SK-N-SH (cell line): ENCODE results near the gene LCN9. TPM values are rescaled to one million over a fixed set of nuclear protein-coding genes. Genes with fewer than 3 reads are reported as not detected.

Experiments used
- CTCF ChIA-PET: fragments of 300-600, 350-600 bp; formaldehyde crosslinking; extraction: SDS; loops from one replicate; lab custom pipeline; 2021; lab: Yijun Ruan, JAX
- POLR2A ChIA-PET: fragments of 350-600 bp; sonication (Branson Sonifier 250); formaldehyde crosslinking; extraction: SDS; loops from one replicate; lab custom pipeline; 2020; ENCODE audit warnings: antibody characterized with exemption, inconsistent platforms; lab: Yijun Ruan, JAX
- DNase-seq: peaks from one replicate; pipeline ENCODE4 v3.0.0; 2012
- H2AFZ ChIP-seq: fragments of 200-600 bp; sonication (generic); 2 replicates; pipeline ENCODE4 v1.8.1; 2016; ENCODE audit warnings: antibody characterized with exemption, mild to moderate bottlenecking, low read depth
- H3F3A ChIP-seq: fragments of 200-600 bp; sonication (generic); replicated peaks from 2 replicates; pipeline ENCODE3; 2016; ENCODE audit warnings: antibody characterized with exemption, mild to moderate bottlenecking; ENCODE audit not compliant: insufficient read depth
- H3K27ac ChIP-seq, 2 experiments: fragments of 200-500 bp in 1 of 2; fragments of 200-600 bp in 1 of 2; sonication (Bioruptor generic) in 1 of 2; sonication (generic), shearing (Covaris generic) in 1 of 2; 2 replicates each; pipeline versions ENCODE4 v1.5.1 to v1.6.1; 2014 to 2016; ENCODE audit warnings: low read depth in 2 of 2, inconsistent platforms in 1 of 2, low read length in 1 of 2, mild to moderate bottlenecking in 1 of 2, mixed read lengths in 1 of 2
- H3K27me3 ChIP-seq: fragments of 200-600 bp; sonication (generic), shearing (Covaris generic); 2 replicates; pipeline ENCODE4 v1.6.1; 2016; ENCODE audit warnings: mixed run types; ENCODE audit not compliant: insufficient read depth
- H3K36me3 ChIP-seq, 2 experiments: fragments of 200-500 bp in 1 of 2; fragments of 200-600 bp in 1 of 2; sonication (Bioruptor generic) in 1 of 2; sonication (generic) in 1 of 2; replicated peaks in 1 of 2; 2 replicates each; pipeline versions ENCODE3 to v1.5.1; 2014 to 2016; ENCODE audit warnings: low read length in 1 of 2, mild to moderate bottlenecking in 1 of 2; ENCODE audit not compliant: insufficient read depth in 2 of 2, control insufficient read depth in 1 of 2
- H3K4me1 ChIP-seq, 2 experiments: fragments of 200-500 bp in 1 of 2; fragments of 200-600 bp in 1 of 2; sonication (Bioruptor generic) in 1 of 2; sonication (generic), shearing (Covaris generic) in 1 of 2; 2 replicates each; pipeline versions ENCODE4 v1.5.1 to v1.6.1; 2014 to 2016; ENCODE audit warnings: low read depth in 1 of 2, low read length in 1 of 2, mixed run types in 1 of 2; ENCODE audit not compliant: insufficient read depth in 2 of 2, control insufficient read depth in 1 of 2
- H3K4me2 ChIP-seq: fragments of 200-600 bp; sonication (generic), shearing (Covaris generic); 2 replicates; pipeline ENCODE4 v1.6.1; 2017; ENCODE audit warnings: mixed run types
- H3K4me3 ChIP-seq, 2 experiments: fragments of 200-500 bp in 1 of 2; fragments of 200-600 bp in 1 of 2; sonication (Bioruptor generic) in 1 of 2; sonication (generic), shearing (Covaris generic) in 1 of 2; 2 replicates each; pipeline versions ENCODE4 v1.5.1 to v1.8.1; 2014 to 2016; ENCODE audit warnings: low read depth in 2 of 2, inconsistent platforms in 1 of 2, low read length in 1 of 2, mild to moderate bottlenecking in 1 of 2, mixed read lengths in 1 of 2, moderate library complexity in 1 of 2
- H3K79me2 ChIP-seq: fragments of 200-600 bp; sonication (generic); 2 replicates; pipeline ENCODE4 v1.8.1; 2017; ENCODE audit warnings: mild to moderate bottlenecking; ENCODE audit not compliant: insufficient read depth
- H3K9ac ChIP-seq: fragments of 200-600 bp; sonication (generic); 2 replicates; pipeline ENCODE4 v1.6.1; 2017; ENCODE audit warnings: mixed run types
- H3K9me2 ChIP-seq: fragments of 200-600 bp; sonication (generic); 2 replicates; pipeline ENCODE4 v1.6.1; 2017; ENCODE audit warnings: mixed run types
- H3K9me3 ChIP-seq: fragments of 200-600 bp; sonication (generic); 2 replicates; pipeline ENCODE4 v1.6.1; 2017; ENCODE audit warnings: mixed run types, mild to moderate bottlenecking, moderate library complexity
- H4K20me1 ChIP-seq: fragments of 200-600 bp; sonication (generic); 2 replicates; pipeline ENCODE4 v1.6.1; 2017; ENCODE audit warnings: mild to moderate bottlenecking, mixed run types; ENCODE audit not compliant: insufficient read depth
- ELF1 ChIP-seq: IDR thresholded peaks from 2 replicates; pipeline ENCODE4 v1.4.0; 2012
- EP300 ChIP-seq, 2 experiments: IDR thresholded peaks; 2 replicates each; pipeline versions ENCODE4 v1.4.0 to v1.6.1; 2012; ENCODE audit warnings: borderline replicate concordance in 1 of 2, low read depth in 1 of 2, low read length in 1 of 2
- GATA2 ChIP-seq: sonication (generic); formaldehyde crosslinking; IDR thresholded peaks from 2 replicates; pipeline ENCODE4 v1.5.0; 2020; ENCODE audit warnings: mild to moderate bottlenecking, missing genetic modification reagents
- IRF3 ChIP-seq: fragments of 150-350 bp; IDR thresholded peaks from 2 replicates; pipeline ENCODE4 v1.6.1; 2016; ENCODE audit warnings: mild to moderate bottlenecking, low read depth, low read length
- JUND ChIP-seq: IDR thresholded peaks from 2 replicates; pipeline ENCODE4 v1.4.0; 2012
- MXI1 ChIP-seq: IDR thresholded peaks from 2 replicates; pipeline ENCODE4 v1.6.1; 2012; ENCODE audit warnings: mild to moderate bottlenecking, low read depth, low read length, improper control_type of control experiment
- PBX3 ChIP-seq: IDR thresholded peaks from 2 replicates; pipeline ENCODE4; 2012
- POLR2AphosphoS5 ChIP-seq: IDR thresholded peaks from 2 replicates; pipeline ENCODE4 v1.6.1; 2012; ENCODE audit warnings: low read depth, low read length
- RAD21 ChIP-seq: IDR thresholded peaks from 2 replicates; pipeline ENCODE4 v1.6.1; 2012; ENCODE audit warnings: mild to moderate bottlenecking, low read length
- RCOR1 ChIP-seq: fragments of 150-350 bp; IDR thresholded peaks from 2 replicates; pipeline ENCODE4 v1.6.1; 2017; ENCODE audit warnings: antibody characterized with exemption, low read length
- RXRA ChIP-seq: IDR thresholded peaks from 2 replicates; pipeline ENCODE4 v1.4.0; 2012; ENCODE audit warnings: low read depth, mild to moderate bottlenecking, borderline replicate concordance
- TAF1 ChIP-seq: IDR thresholded peaks from 2 replicates; pipeline ENCODE4 v1.6.1; 2012; ENCODE audit warnings: low read depth, mild to moderate bottlenecking, low read length, moderate library complexity, borderline replicate concordance
- TCF12 ChIP-seq: IDR thresholded peaks from 2 replicates; pipeline ENCODE4 v1.4.0; 2012
- USF1 ChIP-seq: IDR thresholded peaks from 2 replicates; pipeline ENCODE4 v1.4.0; 2012; ENCODE audit warnings: low read depth, borderline replicate concordance
- WGBS: methylation state at CpG from one replicate; pipeline ENCODE4 v1.1.6; 2017; ENCODE audit warnings: low lambda C conversion rate; 5-methylcytosine and 5-hydroxymethylcytosine counted together
- polyA plus RNA-seq, 3 experiments: library from polyadenylated mRNA; depleted of rRNA; stranded (reverse); fragments of >200 nt; gene quantifications; 2 replicates each; pipeline ENCODE4 v1.2.3, GENCODE V29; 2012
- TF ChIP-seq, protein P1 (sequence below): fragments of 200-600 bp; sonication (generic); IDR thresholded peaks from 2 replicates; pipeline ENCODE4 v1.6.1; 2017; ENCODE audit warnings: antibody characterized with exemption, mild to moderate bottlenecking, moderate library complexity

LCN9 gene
- polyA plus RNA-seq, 1 of the 3 experiments (the other 2 are of a cell fraction), result not detected

DNA sequence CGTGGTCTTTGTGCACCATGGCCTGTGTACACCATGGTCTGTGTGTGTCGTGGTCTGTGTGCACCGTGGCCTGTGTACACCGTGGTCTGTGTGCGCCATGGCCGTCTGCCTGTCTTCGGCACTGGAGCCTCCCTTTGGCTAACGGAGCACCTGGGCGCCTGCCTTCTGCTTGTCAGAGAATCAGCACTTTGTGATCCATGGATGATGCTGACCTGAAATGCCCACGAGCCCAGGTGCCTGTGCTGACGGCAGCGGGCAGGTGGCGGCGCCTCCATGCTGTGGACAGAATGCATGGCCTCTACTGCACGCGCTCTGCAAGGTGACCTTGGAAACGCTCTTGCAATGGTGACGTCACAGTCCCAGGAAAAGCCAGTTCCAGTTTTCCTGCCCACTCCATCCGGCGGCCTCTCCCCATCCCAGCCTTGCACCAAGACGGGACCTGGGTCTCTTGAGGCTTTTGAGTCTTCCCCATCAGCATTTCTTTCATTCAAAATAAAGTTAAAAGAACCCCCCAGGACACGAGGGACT is 14.6 kb downstream of the LCN9 start:
- no peak overlapping the region for H3K4me2 ChIP-seq
- no peaks in the 10 kb centered on the region for H4K20me1 ChIP-seq
- no peaks in the 10 kb centered on the region for H3K9me2 ChIP-seq
- H3K9me3 ChIP-seq, result no peaks in the 10 kb centered on the region
- H3K79me2 ChIP-seq, result no peaks in the 10 kb centered on the region
- no peaks in the 10 kb centered on the region for H3K4me1 ChIP-seq
- TF ChIP-seq EP300 (IDR thresholded peaks at IDR 0.05; ENCODE audit: borderline replicate concordance in 1 of 2, low read depth in 1 of 2, low read length in 1 of 2), result no peak
- TF ChIP-seq IRF3, result no peak
- TF ChIP-seq RCOR1, result no peak
- no peak for TF ChIP-seq PBX3
- no peak for TF ChIP-seq ELF1
- TF ChIP-seq USF1, result no peak
- TF ChIP-seq RAD21, result no peak
- no peak for TF ChIP-seq GATA2
- no peak for TF ChIP-seq RXRA
- no peak for TF ChIP-seq TCF12
- TF ChIP-seq POLR2AphosphoS5, result no peak
- no peak for TF ChIP-seq JUND
- no peak for TF ChIP-seq MXI1
- TF ChIP-seq, protein P1, sequence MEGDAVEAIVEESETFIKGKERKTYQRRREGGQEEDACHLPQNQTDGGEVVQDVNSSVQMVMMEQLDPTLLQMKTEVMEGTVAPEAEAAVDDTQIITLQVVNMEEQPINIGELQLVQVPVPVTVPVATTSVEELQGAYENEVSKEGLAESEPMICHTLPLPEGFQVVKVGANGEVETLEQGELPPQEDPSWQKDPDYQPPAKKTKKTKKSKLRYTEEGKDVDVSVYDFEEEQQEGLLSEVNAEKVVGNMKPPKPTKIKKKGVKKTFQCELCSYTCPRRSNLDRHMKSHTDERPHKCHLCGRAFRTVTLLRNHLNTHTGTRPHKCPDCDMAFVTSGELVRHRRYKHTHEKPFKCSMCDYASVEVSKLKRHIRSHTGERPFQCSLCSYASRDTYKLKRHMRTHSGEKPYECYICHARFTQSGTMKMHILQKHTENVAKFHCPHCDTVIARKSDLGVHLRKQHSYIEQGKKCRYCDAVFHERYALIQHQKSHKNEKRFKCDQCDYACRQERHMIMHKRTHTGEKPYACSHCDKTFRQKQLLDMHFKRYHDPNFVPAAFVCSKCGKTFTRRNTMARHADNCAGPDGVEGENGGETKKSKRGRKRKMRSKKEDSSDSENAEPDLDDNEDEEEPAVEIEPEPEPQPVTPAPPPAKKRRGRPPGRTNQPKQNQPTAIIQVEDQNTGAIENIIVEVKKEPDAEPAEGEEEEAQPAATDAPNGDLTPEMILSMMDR, result no peak
- TF ChIP-seq TAF1, result no peak
- no peak overlapping the region for H3K9ac ChIP-seq
- H3F3A ChIP-seq, result no peaks in the 10 kb centered on the region
- no peaks in the 10 kb centered on the region for H3K36me3 ChIP-seq
- ChIA-PET CTCF (no interaction called here), POLR2A (no interaction called here)
- no peak overlapping the region for H3K27ac ChIP-seq
- DNase-seq, result no peak
- H3K4me3 ChIP-seq, result no peak overlapping the region
- H2AFZ ChIP-seq, result no peak overlapping the region
- 42% methylated on average over 10 of the region's 22 CpGs for WGBS
- no peaks in the 10 kb centered on the region for H3K27me3 ChIP-seq
